Brain microvascular endothelial cell (primary cell): ENCODE measurements around the gene C12orf43.

Experiments used
- DNase-seq: peaks from one replicate; pipeline ENCODE4 v3.0.0-alpha.2; 2020
- H3K27ac ChIP-seq: fragments of 250-450 bp; sonication (Bioruptor Pico); 2 replicates; pipeline ENCODE4 v1.5.1; 2020; ENCODE audit warnings: mild to moderate bottlenecking, moderate library complexity
- H3K27me3 ChIP-seq: fragments of 250-450 bp; sonication (Bioruptor Pico); replicated peaks from 2 replicates; pipeline ENCODE4 v1.5.1; 2020; ENCODE audit warnings: mild to moderate bottlenecking
- H3K36me3 ChIP-seq: fragments of 250-450 bp; sonication (Bioruptor Pico); replicated peaks from 2 replicates; pipeline ENCODE4 v1.5.1; 2020; ENCODE audit warnings: mild to moderate bottlenecking
- H3K4me3 ChIP-seq: 2 replicates; pipeline ENCODE4 v1.5.1; 2011; ENCODE audit warnings: low read depth, mild to moderate bottlenecking, control low read depth, low read length, moderate library complexity
- in situ Hi-C: cut with HindIII; loops from 2 replicates; pipeline ENCODE4 v1.10.0; 2017; ENCODE audit warnings: low sequenced_read_pairs, low pct_ligation_motif_present
- TF ChIP-seq, protein P1 (sequence below): IDR thresholded peaks from 2 replicates; pipeline ENCODE4 v1.5.1; 2011; ENCODE audit warnings: low read depth, mild to moderate bottlenecking, moderate library complexity, low read length, control low read depth, inconsistent platforms; ENCODE audit errors: missing control alignments

Gene C12orf43

GRCh38 chr12:120972870-120973543 lies 43.3 kb downstream of the C12orf43 start:
- Histone ChIP-seq H3K36me3 (no peaks in the 10 kb centered on the region), H3K27ac (no peak overlapping the region), H3K27me3 (no peaks in the 10 kb centered on the region), H3K4me3 (no peak overlapping the region)
- DNase-seq = no peak
- TF ChIP-seq, protein P1, sequence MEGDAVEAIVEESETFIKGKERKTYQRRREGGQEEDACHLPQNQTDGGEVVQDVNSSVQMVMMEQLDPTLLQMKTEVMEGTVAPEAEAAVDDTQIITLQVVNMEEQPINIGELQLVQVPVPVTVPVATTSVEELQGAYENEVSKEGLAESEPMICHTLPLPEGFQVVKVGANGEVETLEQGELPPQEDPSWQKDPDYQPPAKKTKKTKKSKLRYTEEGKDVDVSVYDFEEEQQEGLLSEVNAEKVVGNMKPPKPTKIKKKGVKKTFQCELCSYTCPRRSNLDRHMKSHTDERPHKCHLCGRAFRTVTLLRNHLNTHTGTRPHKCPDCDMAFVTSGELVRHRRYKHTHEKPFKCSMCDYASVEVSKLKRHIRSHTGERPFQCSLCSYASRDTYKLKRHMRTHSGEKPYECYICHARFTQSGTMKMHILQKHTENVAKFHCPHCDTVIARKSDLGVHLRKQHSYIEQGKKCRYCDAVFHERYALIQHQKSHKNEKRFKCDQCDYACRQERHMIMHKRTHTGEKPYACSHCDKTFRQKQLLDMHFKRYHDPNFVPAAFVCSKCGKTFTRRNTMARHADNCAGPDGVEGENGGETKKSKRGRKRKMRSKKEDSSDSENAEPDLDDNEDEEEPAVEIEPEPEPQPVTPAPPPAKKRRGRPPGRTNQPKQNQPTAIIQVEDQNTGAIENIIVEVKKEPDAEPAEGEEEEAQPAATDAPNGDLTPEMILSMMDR = no peak
- in situ Hi-C loops = no loop called here

DNA sequence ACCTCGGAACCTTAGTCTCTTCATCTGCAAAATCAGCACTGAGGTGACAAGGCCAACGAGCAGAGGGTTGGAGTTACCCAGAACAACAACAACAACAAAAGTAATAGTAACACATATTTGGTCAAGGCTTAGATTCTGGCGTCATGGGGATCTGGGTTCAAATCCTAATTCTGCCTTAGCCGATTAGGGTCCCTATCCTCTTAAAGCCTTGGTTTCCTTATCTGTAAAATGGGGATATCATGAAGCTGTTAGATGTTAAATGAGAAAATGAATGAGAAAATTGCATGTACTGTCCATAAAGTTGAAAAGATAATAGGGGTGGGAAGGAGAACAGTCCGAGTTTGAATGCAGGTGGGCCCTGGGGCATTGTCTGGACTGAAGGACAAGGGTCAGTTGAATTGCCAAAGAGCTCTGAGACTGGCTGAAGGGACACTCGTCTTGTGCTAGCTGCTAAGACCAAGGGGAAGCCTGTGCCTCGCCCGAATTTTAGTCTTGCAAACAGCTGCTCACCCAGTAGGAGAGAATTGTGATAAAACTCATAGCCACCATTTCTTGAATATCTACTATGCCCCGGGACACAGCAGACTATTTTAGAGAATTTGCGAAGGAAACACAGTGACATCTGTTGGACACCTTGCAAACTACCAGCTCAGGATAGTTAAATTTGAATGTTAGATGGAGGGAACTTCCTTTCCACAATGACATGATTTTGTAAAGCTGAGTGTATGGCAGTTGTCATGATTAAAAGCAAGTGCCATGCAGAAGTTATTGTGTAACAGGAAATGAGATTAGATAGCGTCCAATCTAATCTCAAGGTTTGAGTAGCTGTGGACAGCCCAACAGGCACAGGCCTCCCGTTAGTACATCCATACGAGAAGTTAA lies 44.7 kb downstream of the C12orf43 start:
- Histone ChIP-seq H3K27ac (no peak overlapping the region), H3K4me3 (no peak overlapping the region), H3K27me3 (no peaks in the 10 kb centered on the region), H3K36me3 (no peaks in the 10 kb centered on the region)
- TF ChIP-seq, protein P1 = peak; percentile 78
- in situ Hi-C loops = no loop called here
- peak; percentile 51 for DNase-seq

- in situ Hi-C loops = no loop called here
- no peak for DNase-seq
- Histone ChIP-seq H3K27me3 (no peaks in the 10 kb centered on the region), H3K36me3 (no peaks in the 10 kb centered on the region), H3K27ac (no peak overlapping the region), H3K4me3 (no peak overlapping the region)
- TF ChIP-seq, protein P1 = no peak
These were observed 46.0 kb downstream of the C12orf43 start for GRCh38 chr12:120970310-120970709.

DNA sequence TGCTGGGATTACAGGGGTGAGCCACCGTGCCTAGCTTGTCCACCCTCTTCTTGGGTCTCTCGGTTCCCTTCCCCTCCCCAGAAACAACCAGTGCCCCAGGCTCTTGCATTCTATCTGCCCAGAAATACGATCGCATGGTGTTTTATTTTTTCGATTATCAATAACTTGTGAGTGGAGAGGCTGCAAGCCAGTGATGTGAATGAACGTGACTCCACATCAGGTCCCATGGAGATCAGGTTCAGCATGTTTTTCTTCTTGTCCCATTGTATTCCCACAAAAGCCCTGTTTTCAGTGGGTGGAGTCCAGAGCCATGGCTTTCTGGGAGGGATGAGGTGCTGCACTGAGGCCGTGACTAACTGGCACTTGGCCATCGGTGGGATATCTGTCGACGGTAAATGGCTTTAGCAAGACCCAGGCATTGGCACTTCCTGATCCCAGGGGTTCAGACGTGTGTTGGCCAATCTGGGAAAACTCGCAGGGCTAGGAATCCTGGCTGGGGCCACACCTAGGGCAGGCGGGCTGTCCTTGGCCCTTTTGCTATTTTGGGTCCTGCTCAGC lies 50.7 kb downstream of the C12orf43 start:
- in situ Hi-C loops = no loop called here
- TF ChIP-seq, protein P1 = no peak

DNA sequence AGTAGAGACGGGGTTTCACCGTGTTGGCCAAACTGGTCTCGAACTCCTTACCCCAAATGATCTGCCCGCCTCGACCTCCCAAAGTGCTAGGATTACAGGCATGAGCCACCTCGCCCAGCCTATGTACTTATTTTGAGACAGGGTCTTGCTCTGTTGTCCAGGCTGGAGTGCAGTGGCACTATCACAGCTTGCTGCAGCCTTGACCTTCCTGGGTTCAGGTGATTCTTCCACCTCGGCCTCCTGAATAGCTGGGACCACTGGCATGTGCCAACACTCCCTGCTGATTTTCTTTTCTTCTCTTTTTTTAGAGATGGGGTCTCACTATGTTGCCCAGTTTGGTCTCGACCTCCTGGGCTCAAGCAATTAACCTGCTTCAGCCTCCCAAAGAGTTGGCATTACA lies 52.0 kb downstream of the C12orf43 start:
- Histone ChIP-seq H3K27ac (no peak overlapping the region), H3K27me3 (no peaks in the 10 kb centered on the region), H3K4me3 (no peak overlapping the region), H3K36me3 (no peaks in the 10 kb centered on the region)
- in situ Hi-C loops = no loop called here
- TF ChIP-seq, protein P1 = no peak
- no peak for DNase-seq

More for the DNA sequence above, 50.7 kb downstream of the C12orf43 start:
- DNase-seq = no peak
- H3K4me3 ChIP-seq = no peak overlapping the region
- no peaks in the 10 kb centered on the region for H3K27me3 ChIP-seq
- H3K36me3 ChIP-seq = no peaks in the 10 kb centered on the region
- no peak overlapping the region for H3K27ac ChIP-seq
